ENCODE results near the gene LRIF1.

LRIF1 gene

DNA sequence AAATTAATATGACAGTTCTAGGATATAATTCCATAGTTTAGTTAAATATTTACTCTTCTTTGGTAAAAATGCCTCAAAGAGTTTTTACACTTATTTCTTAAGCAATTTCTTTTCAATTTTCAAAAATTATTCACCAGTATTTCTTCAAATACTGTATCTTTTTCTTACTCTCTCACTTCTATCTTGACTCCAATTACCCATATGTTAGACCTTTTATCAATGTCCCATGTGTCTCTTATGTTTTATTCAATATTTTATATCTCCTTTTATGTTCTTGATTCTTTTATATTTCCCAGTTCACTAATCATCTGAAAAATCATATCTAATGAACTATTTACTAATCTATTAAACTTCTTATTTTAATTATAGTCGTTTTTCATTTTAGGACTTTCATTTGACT lies 11.5 kb upstream of the LRIF1 start:
- Histone ChIP-seq H3K4me3 (ENCODE audit: low read depth, low read length) (no peak overlapping the region), H3K27me3 (ENCODE audit: control insufficient read depth, insufficient read depth, low read length) (no peaks in the 10 kb centered on the region), H3K79me2 (no peaks in the 10 kb centered on the region), H3K9ac (no peak overlapping the region), H3K4me2 (ENCODE audit: low read length) (no peak overlapping the region), H3K4me1 (no peaks in the 10 kb centered on the region), H3K36me3 (ENCODE audit: control insufficient read depth, insufficient read depth, low read length) (no peaks in the 10 kb centered on the region), H2AFZ (no peak overlapping the region), H3K9me3 (ENCODE audit: control insufficient read depth, low read length) (no peaks in the 10 kb centered on the region), H3K27ac (no peak overlapping the region)
- TF ChIP-seq, protein P1, sequence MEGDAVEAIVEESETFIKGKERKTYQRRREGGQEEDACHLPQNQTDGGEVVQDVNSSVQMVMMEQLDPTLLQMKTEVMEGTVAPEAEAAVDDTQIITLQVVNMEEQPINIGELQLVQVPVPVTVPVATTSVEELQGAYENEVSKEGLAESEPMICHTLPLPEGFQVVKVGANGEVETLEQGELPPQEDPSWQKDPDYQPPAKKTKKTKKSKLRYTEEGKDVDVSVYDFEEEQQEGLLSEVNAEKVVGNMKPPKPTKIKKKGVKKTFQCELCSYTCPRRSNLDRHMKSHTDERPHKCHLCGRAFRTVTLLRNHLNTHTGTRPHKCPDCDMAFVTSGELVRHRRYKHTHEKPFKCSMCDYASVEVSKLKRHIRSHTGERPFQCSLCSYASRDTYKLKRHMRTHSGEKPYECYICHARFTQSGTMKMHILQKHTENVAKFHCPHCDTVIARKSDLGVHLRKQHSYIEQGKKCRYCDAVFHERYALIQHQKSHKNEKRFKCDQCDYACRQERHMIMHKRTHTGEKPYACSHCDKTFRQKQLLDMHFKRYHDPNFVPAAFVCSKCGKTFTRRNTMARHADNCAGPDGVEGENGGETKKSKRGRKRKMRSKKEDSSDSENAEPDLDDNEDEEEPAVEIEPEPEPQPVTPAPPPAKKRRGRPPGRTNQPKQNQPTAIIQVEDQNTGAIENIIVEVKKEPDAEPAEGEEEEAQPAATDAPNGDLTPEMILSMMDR (IDR thresholded peaks at IDR 0.05), result no peak

DNA sequence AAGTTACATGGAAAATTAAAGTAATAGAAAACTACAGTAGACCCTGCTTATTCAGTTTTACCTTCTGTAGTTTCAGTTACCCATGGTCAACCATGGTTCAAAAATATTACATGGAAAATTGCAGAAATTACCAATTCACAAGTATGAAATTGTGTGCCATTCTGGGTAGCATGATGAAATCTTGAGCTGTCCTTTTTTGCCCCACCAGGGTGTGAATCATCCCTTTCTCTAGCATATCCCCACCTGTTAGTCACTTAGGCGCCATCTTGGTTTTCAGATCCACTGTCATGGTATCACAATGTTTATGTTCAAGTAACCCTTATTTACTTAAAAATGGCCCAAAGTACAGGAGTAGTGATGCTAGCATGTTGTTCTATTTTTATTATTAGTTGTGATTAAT lies 3.5 kb upstream of the LRIF1 start:
- no peaks in the 10 kb centered on the region for H3K27me3 ChIP-seq (ENCODE audit: control insufficient read depth, insufficient read depth, low read length)
- H3K4me1 ChIP-seq, result no peaks in the 10 kb centered on the region
- H3K4me2 ChIP-seq (ENCODE audit: low read length), result no peak overlapping the region
- H3K27ac ChIP-seq, result no peak overlapping the region
- no peak overlapping the region for H3K4me3 ChIP-seq (ENCODE audit: low read depth, low read length)
- TF ChIP-seq, protein P1 (IDR thresholded peaks at IDR 0.05), result no peak
- no peaks in the 10 kb centered on the region for H3K9me3 ChIP-seq (ENCODE audit: control insufficient read depth, low read length)
- H2AFZ ChIP-seq, result no peak overlapping the region
- H3K9ac ChIP-seq, result no peak overlapping the region
- H3K36me3 ChIP-seq (ENCODE audit: control insufficient read depth, insufficient read depth, low read length), result no peaks in the 10 kb centered on the region
- H3K79me2 ChIP-seq, result no peaks in the 10 kb centered on the region

DNA sequence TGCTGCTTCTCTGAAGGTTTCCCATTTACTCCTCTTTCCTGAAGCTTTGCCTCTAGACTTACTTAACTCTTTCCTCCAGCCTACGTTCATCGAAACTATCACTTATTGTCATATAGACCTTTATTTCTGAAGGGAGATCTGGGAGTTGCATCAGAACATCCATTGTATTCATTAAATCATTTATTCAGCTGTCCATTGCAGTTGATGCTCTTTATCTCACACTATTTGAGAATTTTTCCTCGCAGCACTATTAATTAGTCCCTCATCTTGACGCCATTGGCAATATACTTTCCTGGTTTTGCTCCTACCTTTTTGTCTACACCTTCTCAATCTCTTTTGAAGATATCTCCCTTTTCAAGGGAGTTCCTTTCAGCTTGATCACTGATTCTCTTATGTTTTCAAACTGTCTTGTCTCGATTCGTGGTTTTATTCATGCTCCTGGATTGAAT lies 757 bp upstream of the LRIF1 start:
- Histone ChIP-seq H3K27ac (peak overlapping the region; percentile 39), H3K9me3 (ENCODE audit: control insufficient read depth, low read length) (no peaks in the 10 kb centered on the region), H3K4me3 (ENCODE audit: low read depth, low read length) (peak overlapping the region; percentile 54), H2AFZ (peak overlapping the region; percentile 42), H3K79me2 (no peaks in the 10 kb centered on the region), H3K4me1 (no peaks in the 10 kb centered on the region), H3K36me3 (ENCODE audit: control insufficient read depth, insufficient read depth, low read length) (no peaks in the 10 kb centered on the region), H3K4me2 (ENCODE audit: low read length) (peak overlapping the region; percentile 54), H3K27me3 (ENCODE audit: control insufficient read depth, insufficient read depth, low read length) (no peaks in the 10 kb centered on the region), H3K9ac (no peak overlapping the region)
- TF ChIP-seq, protein P1 (IDR thresholded peaks at IDR 0.05), result no peak

DNA sequence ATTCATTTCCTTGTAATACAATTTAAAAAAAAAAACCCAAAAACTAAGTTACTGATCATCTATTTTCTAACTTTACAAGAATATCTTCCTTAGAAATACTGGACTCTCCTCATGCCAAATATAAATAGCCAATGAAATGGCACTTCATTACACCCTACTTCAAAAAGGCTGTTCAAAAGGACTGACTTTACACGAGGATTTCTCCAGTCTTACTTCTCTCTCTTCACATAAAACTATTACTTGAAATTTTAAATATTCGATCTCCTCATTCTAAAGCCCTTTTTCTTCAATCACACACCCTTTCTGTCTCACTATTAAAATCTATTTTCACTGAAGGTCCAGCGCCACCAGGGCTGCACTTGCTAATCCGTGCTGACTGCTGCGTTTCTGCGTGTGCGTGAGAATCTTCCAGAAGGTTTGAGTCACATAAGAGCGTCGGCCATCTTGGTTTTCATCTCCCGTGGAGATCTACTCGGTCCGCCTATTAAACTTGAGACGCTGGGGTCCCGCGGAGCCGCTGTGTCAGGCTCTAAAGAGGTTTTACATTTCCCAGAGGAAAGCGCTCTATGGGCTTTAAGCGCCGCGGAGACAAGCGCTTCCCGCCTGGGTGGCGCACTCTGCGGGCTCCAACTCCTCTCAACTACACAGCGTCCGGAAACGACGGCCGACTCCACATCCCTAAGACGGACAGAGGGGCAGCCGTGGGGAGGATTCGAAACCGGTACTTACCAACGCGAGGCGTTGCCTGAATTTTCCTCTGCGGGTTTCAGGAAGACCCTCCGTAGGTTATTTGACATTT lies 631 bp downstream of the LRIF1 start:
- Histone ChIP-seq H3K79me2 (no peaks in the 10 kb centered on the region), H3K36me3 (ENCODE audit: control insufficient read depth, insufficient read depth, low read length) (no peaks in the 10 kb centered on the region), H3K4me1 (no peaks in the 10 kb centered on the region), H3K27ac (peak overlapping the region; percentile 60), H3K9me3 (ENCODE audit: control insufficient read depth, low read length) (no peaks in the 10 kb centered on the region), H3K9ac (no peak overlapping the region), H3K27me3 (ENCODE audit: control insufficient read depth, insufficient read depth, low read length) (no peaks in the 10 kb centered on the region), H2AFZ (peak overlapping the region; percentile 64), H3K4me3 (ENCODE audit: low read depth, low read length) (peak overlapping the region; percentile 54), H3K4me2 (ENCODE audit: low read length) (peak overlapping the region; percentile 53)
- TF ChIP-seq, protein P1 (IDR thresholded peaks at IDR 0.05), result no peak

DNA sequence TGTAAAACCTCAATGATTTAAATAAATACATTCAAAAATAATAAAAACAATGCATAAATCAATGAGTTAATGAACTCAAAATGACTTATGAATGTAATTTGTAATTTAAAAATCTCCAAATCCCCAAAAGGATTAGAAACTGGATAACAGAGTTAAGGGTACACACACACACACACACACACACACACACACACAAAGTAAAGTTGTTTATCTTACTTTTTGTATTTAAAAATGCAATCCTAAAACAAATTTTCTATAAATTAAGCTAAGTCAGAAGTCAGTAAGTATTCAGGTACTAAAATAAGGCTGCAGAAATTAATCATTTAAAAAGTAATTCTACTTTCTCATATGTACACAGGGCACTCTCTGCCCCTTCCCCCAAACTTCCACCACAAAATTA lies 1.8 kb downstream of the LRIF1 start:
- Histone ChIP-seq H3K79me2 (no peaks in the 10 kb centered on the region), H3K4me1 (no peaks in the 10 kb centered on the region), H3K36me3 (ENCODE audit: control insufficient read depth, insufficient read depth, low read length) (no peaks in the 10 kb centered on the region), H3K27me3 (ENCODE audit: control insufficient read depth, insufficient read depth, low read length) (no peaks in the 10 kb centered on the region), H3K9me3 (ENCODE audit: control insufficient read depth, low read length) (no peaks in the 10 kb centered on the region), H3K27ac (no peak overlapping the region), H3K9ac (no peak overlapping the region), H3K4me3 (ENCODE audit: low read depth, low read length) (no peak overlapping the region), H3K4me2 (ENCODE audit: low read length) (no peak overlapping the region), H2AFZ (no peak overlapping the region)
- TF ChIP-seq, protein P1 (IDR thresholded peaks at IDR 0.05), result no peak

All from parathyroid adenoma (tissue), 2 donors.